Right renal pelvis (tissue), 4 donors: Measurements from ENCODE around the gene CFAP77. TPM values are rescaled to one million over a fixed set of nuclear protein-coding genes. Genes with fewer than 3 reads are reported as not detected.

Experiments used
- DNase-seq, 4 donors: peaks; one replicate each; pipeline ENCODE4 v3.0.0-alpha.2; 2013; ENCODE audit warnings: low read depth in 4 of 4, low spot score in 3 of 4, missing footprints in 1 of 4
- polyA plus RNA-seq, 4 donors: library from polyadenylated mRNA; unstranded; fragments of 120-200 nt; gene quantifications; one replicate each; pipeline ENCODE4 v1.2.1, GENCODE V29; 2013; ENCODE audit not compliant: insufficient read length in 4 of 4

Gene CFAP77
- polyA plus RNA-seq, 4 donors, result 0.79 to 2.0 (median 0.91) TPM

GRCh38 chr9:132572921-132573320, 162.9 kb downstream of the CFAP77 start:
- DNase-seq, result no peak

- peak in 3 of 4 donors; percentile 54 to 60 (median 56) for DNase-seq
Measured at GRCh38 chr9:132575005-132575609, 165.1 kb downstream of the CFAP77 start.

GRCh38 chr9:132575811-132576210, 165.8 kb downstream of the CFAP77 start:
- no peak for DNase-seq

- no peak for DNase-seq
Measured at GRCh38 chr9:132577119-132577518, 167.1 kb downstream of the CFAP77 start.

GRCh38 chr9:132578367-132578932, 168.4 kb downstream of the CFAP77 start:
- no peak for DNase-seq

GRCh38 chr9:132579427-132579798, 169.4 kb downstream of the CFAP77 start:
- no peak for DNase-seq

- no peak for DNase-seq
Measured at GRCh38 chr9:132582276-132582785, 172.3 kb downstream of the CFAP77 start, which contains the start of gene BARHL1. TSS of gene BARHL1 (plus strand) at chr9:132582606. CDS start at chr9:132582798, 192 bp downstream.

- no peak for DNase-seq
Measured at GRCh38 chr9:132582786-132583583, 173.0 kb downstream of the CFAP77 start.

- DNase-seq, result no peak
Measured at GRCh38 chr9:132583584-132584304, 173.7 kb downstream of the CFAP77 start.

- DNase-seq, result no peak
Measured at GRCh38 chr9:132584601-132585560, 174.9 kb downstream of the CFAP77 start.

- DNase-seq, result no peak
Measured at GRCh38 chr9:132585954-132586829, 176.2 kb downstream of the CFAP77 start.

- no peak for DNase-seq
Measured at GRCh38 chr9:132586830-132587591, 177.0 kb downstream of the CFAP77 start.

- no peak for DNase-seq
Measured at GRCh38 chr9:132587592-132587955, 177.6 kb downstream of the CFAP77 start.

- DNase-seq, result no peak
Measured at GRCh38 chr9:132588098-132588497, 178.1 kb downstream of the CFAP77 start.

- no peak for DNase-seq
Measured at GRCh38 chr9:132588501-132589147, 178.6 kb downstream of the CFAP77 start.

- DNase-seq, result no peak
Measured at GRCh38 chr9:132589148-132590036, 179.4 kb downstream of the CFAP77 start.

GRCh38 chr9:132590037-132590317, 180.0 kb downstream of the CFAP77 start:
- no peak for DNase-seq
